GM12891 (cell line): ENCODE results near the gene GLS.
"Not testable (repeated sequence)": the region's sequence is repeated elsewhere in the genome, so short reads cannot be mapped to it uniquely, and the experiment has no call there.

Experiments used
- DNase-seq: peaks from one replicate; pipeline ENCODE4 v3.0.0; 2011; ENCODE audit warnings: low spot score; ENCODE audit not compliant: insufficient read length
- FAIRE-seq: peaks from 2 replicates; lab custom pipeline; 2011; peaks lifted over from hg19 to GRCh38; lab: Jason Lieb, UNC
- PAX5 ChIP-seq: IDR thresholded peaks from 2 replicates; pipeline ENCODE4 v1.6.1; 2011; ENCODE audit warnings: low read length, moderate library complexity, mild to moderate bottlenecking; ENCODE audit not compliant: insufficient read depth, severe bottlenecking
- POLR2A ChIP-seq: IDR thresholded peaks from 2 replicates; pipeline ENCODE4 v1.6.1; 2011; ENCODE audit warnings: low read depth, low read length, control low read depth
- POLR2AphosphoS5 ChIP-seq: IDR thresholded peaks from 2 replicates; pipeline ENCODE4 v1.6.1; 2011; ENCODE audit warnings: low read depth, low read length, control low read depth
- POU2F2 ChIP-seq: IDR thresholded peaks from 2 replicates; pipeline ENCODE4 v1.6.1; 2011; ENCODE audit warnings: low read depth, mild to moderate bottlenecking, control low read depth, low read length, moderate library complexity
- SPI1 ChIP-seq: IDR thresholded peaks from 2 replicates; pipeline ENCODE4 v1.6.1; 2011; ENCODE audit warnings: low read depth, low read length, control low read depth
- TAF1 ChIP-seq: IDR thresholded peaks from 2 replicates; pipeline ENCODE4 v1.6.1; 2011; ENCODE audit warnings: low read depth, low read length, control low read depth

GLS gene

DNA sequence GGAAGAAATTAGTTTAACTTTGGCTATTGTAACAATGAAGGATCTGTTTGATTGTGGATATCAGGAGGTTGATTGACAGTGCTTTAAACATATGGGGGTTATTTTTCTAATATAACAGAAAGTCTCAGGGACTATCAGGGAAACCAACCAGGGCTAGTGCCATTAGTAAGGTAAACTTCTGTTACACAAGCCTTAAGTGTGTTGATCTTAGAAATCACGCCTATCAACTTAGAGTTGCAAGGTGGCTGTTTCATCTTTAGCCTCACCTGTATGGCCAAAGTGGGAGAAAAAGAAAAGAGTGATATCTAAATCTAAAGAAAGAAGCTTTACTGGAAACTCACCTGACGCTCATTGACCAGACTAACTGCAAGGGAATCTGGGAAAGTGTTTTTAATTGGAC is 62.1 kb downstream of the GLS start:
- DNase-seq (no peak), FAIRE-seq (no peak)
- TF ChIP-seq SPI1 = no peak
- no peak for TF ChIP-seq PAX5
- TF ChIP-seq POU2F2 = no peak
- no peak for TF ChIP-seq POLR2A
- no peak for TF ChIP-seq TAF1
- no peak for TF ChIP-seq POLR2AphosphoS5

GRCh38 chr2:190943706-190944105 is 63.1 kb downstream of the GLS start:
- TF ChIP-seq SPI1 (no peak), TAF1 (no peak), PAX5 (no peak), POU2F2 (no peak), POLR2AphosphoS5 (no peak), POLR2A (no peak)
- no peak for DNase-seq
- FAIRE-seq = peak; percentile 45

DNA sequence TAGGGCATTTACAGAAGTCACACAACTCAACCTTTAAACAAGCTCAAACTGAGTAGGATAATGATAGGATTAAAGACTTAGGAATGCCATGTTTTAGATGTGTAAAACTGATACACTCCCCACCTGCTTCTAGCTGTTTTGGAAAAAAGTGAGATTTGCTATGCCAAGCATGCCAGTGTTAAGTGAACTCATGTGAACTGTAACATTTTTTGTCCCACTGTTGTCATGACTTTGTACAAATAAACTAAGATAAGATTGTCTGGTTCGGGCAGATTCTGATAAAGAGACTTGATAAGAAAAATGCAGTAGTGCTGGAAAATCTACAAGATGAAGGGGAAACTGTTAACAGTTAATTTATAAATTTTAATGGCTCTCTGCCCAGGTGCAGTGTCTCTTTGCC is 66.5 kb downstream of the GLS start:
- TF ChIP-seq POU2F2 (no peak), POLR2A (no peak), PAX5 (no peak), POLR2AphosphoS5 (no peak), TAF1 (no peak), SPI1 (no peak)
- DNase-seq (no peak), FAIRE-seq (peak; percentile 60)

DNA sequence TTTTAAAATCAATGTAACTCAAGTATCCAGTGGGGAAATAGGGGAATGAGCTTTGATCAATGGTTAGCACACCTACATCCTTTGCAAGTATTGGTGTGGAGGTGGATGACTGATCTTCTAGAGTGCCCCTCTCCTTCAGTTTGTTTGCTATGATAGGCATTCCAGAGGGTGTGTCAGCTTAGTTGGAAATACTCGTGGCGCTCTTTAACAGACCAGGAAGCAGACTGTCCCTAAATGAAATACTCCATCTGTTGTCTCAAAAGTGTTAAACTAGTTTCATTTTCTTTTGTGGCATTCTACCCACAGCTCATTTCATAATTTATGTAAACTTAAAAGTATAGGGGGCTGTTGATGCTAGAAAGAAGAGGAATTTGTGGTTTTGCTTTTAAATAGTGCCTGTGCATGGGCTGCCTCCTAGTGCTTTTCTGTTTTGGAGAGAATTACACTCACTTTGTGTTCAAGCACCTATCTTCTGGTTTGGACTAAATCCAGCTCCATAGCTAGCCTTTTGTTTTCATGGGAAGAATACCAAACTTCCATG is 67.2 kb downstream of the GLS start:
- TF ChIP-seq PAX5 (no peak), TAF1 (no peak), POU2F2 (no peak), SPI1 (no peak), POLR2AphosphoS5 (no peak), POLR2A (no peak)
- peak; percentile 78 for FAIRE-seq
- no peak for DNase-seq

DNA sequence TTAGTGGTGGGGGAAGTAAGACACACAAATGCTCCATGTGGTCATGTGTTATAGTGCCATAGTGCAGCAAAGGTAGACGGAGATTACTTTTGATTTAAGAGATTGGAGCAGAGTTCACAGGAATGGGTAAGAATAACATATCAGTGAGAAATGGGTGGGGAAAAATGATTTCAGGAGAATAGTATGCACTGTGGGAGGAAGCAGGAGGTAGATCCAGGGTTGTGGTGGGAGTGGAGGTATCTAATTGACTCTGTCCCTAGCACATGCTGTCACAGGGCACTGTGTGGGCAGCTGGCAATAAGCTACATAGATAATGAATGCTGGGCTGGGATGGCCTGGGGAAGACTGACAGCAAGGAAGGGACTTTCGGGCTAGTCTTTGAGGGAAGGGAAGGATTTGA is 68.0 kb downstream of the GLS start:
- FAIRE-seq (peak; percentile 41), DNase-seq (no peak)
- no peak for TF ChIP-seq POLR2AphosphoS5
- no peak for TF ChIP-seq SPI1

- DNase-seq = no peak
- FAIRE-seq = no peak
- TF ChIP-seq POLR2AphosphoS5 = no peak
- no peak for TF ChIP-seq TAF1
- no peak for TF ChIP-seq SPI1
- 0 out of 2 replicates have a peak, but pooled peaks have one; percentile 27 for TF ChIP-seq POU2F2
These were observed 70.0 kb downstream of the GLS start for GRCh38 chr2:190950566-190950991.

GRCh38 chr2:190953257-190953656 is 72.6 kb downstream of the GLS start:
- no peak for DNase-seq
- no peak for TF ChIP-seq POU2F2
- TF ChIP-seq TAF1 = no peak
- TF ChIP-seq SPI1 = no peak
- no peak for TF ChIP-seq POLR2AphosphoS5
- FAIRE-seq = no peak

DNA sequence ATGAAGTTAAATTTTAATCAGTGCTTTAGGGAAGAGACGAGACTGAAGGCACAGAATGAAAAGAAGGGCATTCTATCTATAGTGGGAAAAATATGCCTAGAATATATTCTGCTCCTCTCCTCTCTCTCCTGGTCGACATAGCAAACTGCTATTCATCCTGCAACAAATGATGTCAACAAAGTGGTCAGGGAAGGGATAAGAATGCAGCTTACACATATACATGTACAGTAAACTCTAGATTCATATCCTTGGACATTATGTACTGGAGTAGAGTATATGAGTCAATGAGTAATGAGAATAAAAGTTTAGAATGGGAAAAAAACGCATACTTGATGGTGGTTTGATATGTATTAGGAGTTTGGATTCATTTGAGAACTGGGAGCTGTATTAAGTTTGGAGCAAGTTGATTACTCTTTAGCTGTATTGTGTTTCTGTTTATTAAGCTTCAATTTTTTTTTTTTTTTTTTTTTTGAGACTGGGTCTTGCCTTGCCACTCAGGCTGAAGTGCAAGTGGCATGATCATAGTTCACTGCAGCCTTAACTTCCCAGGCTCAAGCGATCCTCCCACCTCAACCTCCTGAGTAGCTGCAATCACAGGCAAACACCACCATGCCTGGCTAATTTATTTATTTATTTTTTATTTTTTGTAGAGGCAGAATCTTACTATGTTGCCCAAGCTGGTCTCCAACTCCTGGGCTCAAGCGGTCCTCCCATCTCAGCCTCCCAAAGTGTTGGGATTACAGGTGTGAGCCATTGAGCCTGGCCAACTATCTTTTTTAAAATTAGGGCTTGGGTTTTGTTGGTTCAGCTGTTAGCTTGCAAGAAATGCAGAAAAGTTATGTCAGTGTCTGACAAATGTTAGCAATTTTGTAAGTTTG is 79.5 kb downstream of the GLS start:
- peak; percentile 16 for FAIRE-seq
- DNase-seq = no peak
- no peak for TF ChIP-seq SPI1
- TF ChIP-seq PAX5 = no peak
- TF ChIP-seq TAF1 = no peak
- peak; percentile 60; the same call in 1 of the 2 replicates for TF ChIP-seq POLR2AphosphoS5
- peak; percentile 60; the same call in 1 of the 2 replicates for TF ChIP-seq POLR2A
- no peak for TF ChIP-seq POU2F2

DNA sequence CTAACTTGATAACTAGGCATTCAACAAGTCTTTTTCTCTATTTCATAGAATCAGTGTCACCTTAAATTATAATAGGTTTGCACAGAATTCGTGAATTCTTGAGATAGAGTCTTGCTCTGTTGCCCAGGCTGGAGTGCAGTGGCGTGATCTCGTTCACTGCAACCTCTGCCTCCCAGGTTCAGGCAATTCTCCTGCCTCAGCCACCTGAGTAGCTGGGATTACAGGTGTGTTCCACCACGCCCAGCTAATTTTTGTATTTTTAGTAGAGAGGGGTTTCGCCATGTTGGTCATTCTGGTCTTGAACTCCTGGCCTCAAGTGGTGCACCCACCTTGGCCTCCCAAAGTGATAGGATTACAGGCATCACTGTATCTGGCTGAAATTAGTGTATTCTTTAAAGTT is 80.5 kb downstream of the GLS start:
- peak; percentile 63 for TF ChIP-seq POLR2AphosphoS5
- TF ChIP-seq POU2F2 = peak; percentile 46; the same call in 1 of the 2 replicates
- FAIRE-seq = not testable (repeated sequence)

GRCh38 chr2:190961918-190962487 is 81.4 kb downstream of the GLS start:
- peak; percentile 62 for FAIRE-seq
- TF ChIP-seq POLR2AphosphoS5 = peak; percentile 95
- no peak for TF ChIP-seq PAX5
- peak; percentile 91 for TF ChIP-seq POLR2A
- peak; percentile 84 for TF ChIP-seq POU2F2
- TF ChIP-seq SPI1 = no peak
- no peak for DNase-seq

More for the DNA sequence above, 80.5 kb downstream of the GLS start:
- DNase-seq = not testable (repeated sequence)
